ENCODE data around the gene ATG4C. TPM values are rescaled to one million over a fixed set of nuclear protein-coding genes. Genes with fewer than 3 reads are reported as not detected.

ATG4C gene
- total RNA-seq, 1 donor from 2014 or later: 8.6 TPM

DNA sequence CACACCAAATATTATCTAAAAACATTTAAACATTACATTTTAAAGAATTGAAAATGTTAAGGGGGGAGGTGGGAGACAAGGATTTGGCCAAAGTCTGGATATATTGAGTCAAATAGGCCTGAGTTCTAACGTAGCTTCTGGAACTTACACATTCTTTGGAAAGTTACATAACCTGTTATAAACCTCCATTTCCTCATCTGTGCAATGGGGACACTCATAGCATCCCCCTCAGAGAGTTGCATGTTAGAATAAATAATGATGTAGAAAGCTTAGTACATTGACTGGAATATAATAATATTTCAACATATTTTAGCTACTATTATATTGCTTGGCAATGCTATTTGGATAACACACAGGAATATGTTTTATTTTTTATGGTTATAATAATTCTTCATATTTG, 117.7 kb downstream of the ATG4C start:
- H3K27me3 Mint-ChIP-seq (ENCODE audit: low read depth): peaks cover 2% of the 10 kb centered on the region
- no peak overlapping the region for H3K4me3 Mint-ChIP-seq (ENCODE audit: unreplicated experiment)
- no peaks in the 10 kb centered on the region for H3K4me1 Mint-ChIP-seq (ENCODE audit: low read depth)
- H3K27ac Mint-ChIP-seq (ENCODE audit: unreplicated experiment): no peak overlapping the region
- H3K36me3 Mint-ChIP-seq (ENCODE audit: low read depth): no peaks in the 10 kb centered on the region
- TF ChIP-seq CTCF (IDR thresholded peaks at IDR 0.05): no peak
- H3K9me3 Mint-ChIP-seq (ENCODE audit: low read depth): no peaks in the 10 kb centered on the region
- DNase-seq (ENCODE audit: low spot score): no peak

DNA sequence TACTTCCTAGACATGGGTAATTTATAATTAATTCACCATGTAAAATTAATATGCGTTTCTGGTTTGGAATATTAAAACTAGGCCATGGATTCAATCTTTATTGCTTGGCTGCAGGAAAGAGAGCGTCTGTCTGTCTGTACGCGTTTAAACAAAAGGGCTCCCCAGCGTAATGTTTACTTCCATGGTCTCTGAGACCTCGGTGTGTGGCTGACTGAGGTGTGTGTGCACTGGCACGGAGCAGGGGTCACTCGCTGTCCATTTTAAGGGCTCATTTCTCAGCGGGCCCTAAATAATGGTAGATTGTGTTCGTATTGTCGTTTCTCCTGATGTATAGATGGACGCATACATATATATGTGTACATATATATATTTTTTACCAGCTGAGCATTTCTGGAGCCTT, 119.6 kb downstream of the ATG4C start:
- H3K27me3 Mint-ChIP-seq (ENCODE audit: low read depth): peaks cover 2% of the 10 kb centered on the region
- TF ChIP-seq CTCF (IDR thresholded peaks at IDR 0.05): no peak
- no peak for DNase-seq (ENCODE audit: low spot score)
- H3K27ac Mint-ChIP-seq (ENCODE audit: unreplicated experiment): no peak overlapping the region
- no peak overlapping the region for H3K4me3 Mint-ChIP-seq (ENCODE audit: unreplicated experiment)
- H3K9me3 Mint-ChIP-seq (ENCODE audit: low read depth): no peaks in the 10 kb centered on the region
- H3K4me1 Mint-ChIP-seq (ENCODE audit: low read depth): no peaks in the 10 kb centered on the region
- H3K36me3 Mint-ChIP-seq (ENCODE audit: low read depth): no peaks in the 10 kb centered on the region

- H3K9me3 Mint-ChIP-seq (ENCODE audit: low read depth): no peaks in the 10 kb centered on the region
- H3K36me3 Mint-ChIP-seq (ENCODE audit: low read depth): no peaks in the 10 kb centered on the region
- no peak for TF ChIP-seq CTCF (IDR thresholded peaks at IDR 0.05)
- DNase-seq (ENCODE audit: low spot score): no peak
- H3K4me1 Mint-ChIP-seq (ENCODE audit: low read depth): no peaks in the 10 kb centered on the region
- peaks cover 2% of the 10 kb centered on the region for H3K27me3 Mint-ChIP-seq (ENCODE audit: low read depth)
- H3K27ac Mint-ChIP-seq (ENCODE audit: unreplicated experiment): no peak overlapping the region
- no peak overlapping the region for H3K4me3 Mint-ChIP-seq (ENCODE audit: unreplicated experiment)
Observed at GRCh38 chr1:62903982-62904855, 120.3 kb downstream of the ATG4C start.

- Mint-ChIP-seq H3K27me3 (ENCODE audit: low read depth) (peaks cover 2% of the 10 kb centered on the region), H3K9me3 (ENCODE audit: low read depth) (no peaks in the 10 kb centered on the region), H3K27ac (ENCODE audit: unreplicated experiment) (no peak overlapping the region), H3K4me1 (ENCODE audit: low read depth) (no peaks in the 10 kb centered on the region), H3K36me3 (ENCODE audit: low read depth) (no peaks in the 10 kb centered on the region), H3K4me3 (ENCODE audit: unreplicated experiment) (no peak overlapping the region)
- no peak for TF ChIP-seq CTCF (IDR thresholded peaks at IDR 0.05)
- DNase-seq (ENCODE audit: low spot score): no peak
Observed at GRCh38 chr1:62904856-62905225, 120.9 kb downstream of the ATG4C start.

DNA sequence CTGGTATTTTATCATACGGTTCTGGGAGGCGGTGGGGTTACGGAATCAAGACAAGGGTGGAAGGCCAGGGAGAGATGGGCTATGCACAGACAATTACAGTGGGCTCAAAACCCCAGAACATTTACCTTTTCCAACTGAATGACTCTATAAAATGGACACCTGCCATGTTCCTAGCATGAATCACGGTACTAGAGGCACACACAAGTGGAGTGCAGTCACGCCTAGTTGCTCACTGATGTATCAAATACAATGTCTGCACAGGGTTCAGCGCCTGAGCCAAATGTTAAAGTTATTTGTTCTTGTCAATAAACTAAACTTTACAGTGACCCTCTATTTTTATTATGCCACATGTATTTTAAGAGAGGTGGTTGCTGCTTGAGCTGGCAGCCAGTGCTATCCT, 121.4 kb downstream of the ATG4C start:
- no peak for DNase-seq (ENCODE audit: low spot score)
- Mint-ChIP-seq H3K9me3 (ENCODE audit: low read depth) (no peaks in the 10 kb centered on the region), H3K27me3 (ENCODE audit: low read depth) (no peaks in the 10 kb centered on the region), H3K4me1 (ENCODE audit: low read depth) (no peaks in the 10 kb centered on the region), H3K4me3 (ENCODE audit: unreplicated experiment) (no peak overlapping the region), H3K27ac (ENCODE audit: unreplicated experiment) (no peak overlapping the region), H3K36me3 (ENCODE audit: low read depth) (no peaks in the 10 kb centered on the region)
- TF ChIP-seq CTCF (IDR thresholded peaks at IDR 0.05): no peak

All from chondrocyte (in vitro differentiated cells).